ENCODE data around the gene PMM2.
"Not testable (repeated sequence)": the region's sequence is repeated elsewhere in the genome, so short reads cannot be mapped to it uniquely, and the experiment has no call there.

The PMM2 gene

GRCh38 chr16:8797364-8798173 lies at the start of gene PMM2, which contains the start of gene TMEM186:
Gene PMM2 (plus strand): TSS chr16:8797839. CDS start chr16:8797883, 44 bp downstream.
Gene TMEM186 (minus strand): TSS chr16:8797639. CDS start chr16:8797614, 25 bp downstream.
- DNase-seq (ENCODE audit: low read depth in 3 of 3, low spot score in 1 of 3) = peak; percentile 84 to 86 (median 86)

- not testable (repeated sequence) for DNase-seq (ENCODE audit: low read depth in 3 of 3, low spot score in 1 of 3)
These were observed 48.7 kb upstream of the PMM2 start for GRCh38 chr16:8748944-8749343.

GRCh38 chr16:8751481-8752311 lies 45.9 kb upstream of the PMM2 start:
- DNase-seq (ENCODE audit: low read depth in 3 of 3, low spot score in 1 of 3) = no peak

- no peak for DNase-seq (ENCODE audit: low read depth in 3 of 3, low spot score in 1 of 3)
These were observed 44.9 kb upstream of the PMM2 start for GRCh38 chr16:8752706-8753105.

- no peak for DNase-seq (ENCODE audit: low read depth in 3 of 3, low spot score in 1 of 3)
These were observed 44.1 kb upstream of the PMM2 start for GRCh38 chr16:8753416-8754054.

GRCh38 chr16:8756755-8757154 lies 40.9 kb upstream of the PMM2 start:
- DNase-seq (ENCODE audit: low read depth in 3 of 3, low spot score in 1 of 3) = no peak

- no peak for DNase-seq (ENCODE audit: low read depth in 3 of 3, low spot score in 1 of 3)
These were observed 39.6 kb upstream of the PMM2 start for GRCh38 chr16:8758022-8758421.

GRCh38 chr16:8760021-8760420 lies 37.6 kb upstream of the PMM2 start:
- DNase-seq (ENCODE audit: low read depth in 3 of 3, low spot score in 1 of 3) = no peak

- DNase-seq (ENCODE audit: low read depth in 3 of 3, low spot score in 1 of 3) = no peak
These were observed 36.6 kb upstream of the PMM2 start for GRCh38 chr16:8761078-8761477.

GRCh38 chr16:8762254-8762653 lies 35.4 kb upstream of the PMM2 start:
- DNase-seq (ENCODE audit: low read depth in 3 of 3, low spot score in 1 of 3) = no peak

- no peak for DNase-seq (ENCODE audit: low read depth in 3 of 3, low spot score in 1 of 3)
These were observed 34.6 kb upstream of the PMM2 start for GRCh38 chr16:8763083-8763482.

GRCh38 chr16:8763899-8764298 lies 33.7 kb upstream of the PMM2 start:
- no peak for DNase-seq (ENCODE audit: low read depth in 3 of 3, low spot score in 1 of 3)

- DNase-seq (ENCODE audit: low read depth in 3 of 3, low spot score in 1 of 3) = no peak
These were observed 33.0 kb upstream of the PMM2 start for GRCh38 chr16:8764525-8765250.

GRCh38 chr16:8767176-8767575 lies 30.5 kb upstream of the PMM2 start:
- DNase-seq (ENCODE audit: low read depth in 3 of 3, low spot score in 1 of 3) = no peak

- DNase-seq (ENCODE audit: low read depth in 3 of 3, low spot score in 1 of 3) = no peak
These were observed 29.4 kb upstream of the PMM2 start for GRCh38 chr16:8768283-8768682.

GRCh38 chr16:8768692-8769091 lies 28.9 kb upstream of the PMM2 start:
- DNase-seq (ENCODE audit: low read depth in 3 of 3, low spot score in 1 of 3) = no peak

- DNase-seq (ENCODE audit: low read depth in 3 of 3, low spot score in 1 of 3) = no peak
These were observed 24.1 kb upstream of the PMM2 start for GRCh38 chr16:8773537-8773936.

GRCh38 chr16:8774208-8774607 lies 23.4 kb upstream of the PMM2 start:
- no peak for DNase-seq (ENCODE audit: low read depth in 3 of 3, low spot score in 1 of 3)

GRCh38 chr16:8775359-8775758 lies 22.3 kb upstream of the PMM2 start:
- DNase-seq (ENCODE audit: low read depth in 3 of 3, low spot score in 1 of 3) = no peak

- DNase-seq (ENCODE audit: low read depth in 3 of 3, low spot score in 1 of 3) = no peak
These were observed 21.5 kb upstream of the PMM2 start for GRCh38 chr16:8776129-8776584.

- DNase-seq (ENCODE audit: low read depth in 3 of 3, low spot score in 1 of 3) = no peak
These were observed 20.4 kb upstream of the PMM2 start for GRCh38 chr16:8777217-8777616.
